Left colon (tissue), 2 donors: ENCODE results near the gene LRFN2. TPM values are rescaled to one million over a fixed set of nuclear protein-coding genes. Genes with fewer than 3 reads are reported as not detected.

Source experiments
- ATAC-seq: fragments of 200-7000 bp; cut with Tn5 transposase; one replicate; pipeline ENCODE4 v1.9.1; 2020; ENCODE audit warnings: mild to moderate bottlenecking, moderate library complexity
- DNase-seq, 2 donors: peaks; one replicate each; pipeline ENCODE4 v3.0.0-alpha.2; 2020
- intact Hi-C, 2 donors: fragments of 100-400 bp; cut with DNase I in 1 of 2; cut with micrococcal nuclease in 1 of 2; formaldehyde crosslinking; loops; one replicate each; pipeline versions ENCODE4 v1.11.2 to v1.14.0; 2022; cut with DNase I, micrococcal nuclease
- total RNA-seq, 2 donors: library from RNA; stranded (reverse); fragmentation: NEBNext Ultra II Directional; extraction: Animal tissue kit (Norgen Biotek cat#: 25700); gene quantifications; one replicate each; pipeline ENCODE4 v1.2.1, GENCODE V29; 2021
- donor health status: DM: no; HTN: no; CAD: no.
- donor health status: DM: yes; HTN: yes; CAD: no.

LRFN2 gene
- total RNA-seq, 2 donors from 2014 or later: 0.36 to 0.64 TPM

DNA sequence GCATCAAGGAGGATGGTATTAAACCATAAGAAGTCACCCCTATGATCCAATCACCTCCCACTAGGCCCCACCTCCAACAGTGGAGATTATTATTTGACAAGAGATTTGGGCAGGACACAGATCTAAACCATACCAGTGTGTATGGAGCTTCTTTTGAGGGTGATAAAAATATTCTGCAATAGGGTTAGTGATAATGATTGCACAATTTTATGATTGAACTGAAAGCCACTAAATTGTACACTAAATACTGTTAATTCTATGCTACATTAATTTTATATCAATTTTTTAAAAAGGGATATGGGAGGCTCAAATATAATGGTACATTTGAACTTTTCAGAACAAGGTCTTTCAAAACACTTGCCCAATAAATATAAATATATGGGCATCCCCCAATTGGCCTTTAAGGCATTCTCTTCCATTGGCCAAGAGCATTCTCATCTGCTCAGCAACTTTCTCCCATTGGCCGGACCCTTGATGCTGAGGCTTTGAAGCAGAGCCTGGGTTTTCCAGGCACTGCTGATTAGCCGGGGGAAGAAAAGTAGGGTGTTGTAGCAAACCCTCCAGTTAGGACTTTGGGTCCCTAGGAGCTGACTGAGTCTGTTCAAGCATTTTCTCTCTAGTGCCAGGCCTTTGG lies 209.9 kb downstream of the LRFN2 start:
- DNase-seq (no peak), ATAC-seq (no peak)
- intact Hi-C loops: no loop called here

DNA sequence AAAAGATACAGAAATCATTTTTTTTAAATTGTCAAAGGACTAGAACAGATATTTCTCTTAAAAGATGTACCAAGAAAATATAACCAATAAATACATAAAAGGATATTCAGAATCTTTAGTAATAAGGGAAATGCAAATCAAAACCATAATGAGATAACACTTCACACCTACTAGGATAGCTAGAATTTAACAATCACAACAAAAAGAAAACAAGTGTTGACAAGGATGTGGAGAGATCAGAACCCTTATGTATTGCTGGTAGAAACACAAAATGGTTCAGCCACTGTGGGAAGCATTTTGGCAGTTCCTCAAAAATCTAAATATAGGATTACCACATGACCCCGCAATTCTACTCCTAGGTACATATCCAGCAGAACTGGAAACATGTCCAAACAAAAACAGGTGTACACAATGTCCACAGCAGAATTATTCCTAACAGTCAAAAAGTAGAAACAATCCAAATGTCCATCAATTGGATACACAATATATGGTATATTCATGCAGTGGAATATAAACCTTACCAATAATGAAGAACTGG lies 211.0 kb downstream of the LRFN2 start:
- intact Hi-C loops: no loop called here
- ATAC-seq (no peak), DNase-seq (no peak)

DNA sequence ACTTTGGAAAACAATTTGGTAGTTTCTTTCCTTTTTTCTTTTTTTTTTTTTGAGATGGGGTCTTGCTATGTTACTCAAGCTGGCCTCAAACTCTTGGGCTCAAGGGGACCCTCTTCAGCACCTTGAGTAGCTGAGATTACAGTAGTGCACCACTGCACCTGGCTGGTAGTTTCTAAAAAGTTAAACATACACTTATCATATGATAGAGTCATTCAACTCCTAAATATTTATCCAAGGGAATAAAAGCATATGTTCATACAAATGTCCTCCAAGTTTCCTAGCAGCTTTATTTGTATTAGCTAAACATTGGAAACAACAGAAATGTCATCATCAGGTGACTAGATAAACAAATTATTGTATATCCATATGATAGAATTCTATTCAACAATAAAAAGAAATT lies 213.9 kb downstream of the LRFN2 start:
- intact Hi-C loops: no loop called here
- DNase-seq (no peak), ATAC-seq (no peak)

DNA sequence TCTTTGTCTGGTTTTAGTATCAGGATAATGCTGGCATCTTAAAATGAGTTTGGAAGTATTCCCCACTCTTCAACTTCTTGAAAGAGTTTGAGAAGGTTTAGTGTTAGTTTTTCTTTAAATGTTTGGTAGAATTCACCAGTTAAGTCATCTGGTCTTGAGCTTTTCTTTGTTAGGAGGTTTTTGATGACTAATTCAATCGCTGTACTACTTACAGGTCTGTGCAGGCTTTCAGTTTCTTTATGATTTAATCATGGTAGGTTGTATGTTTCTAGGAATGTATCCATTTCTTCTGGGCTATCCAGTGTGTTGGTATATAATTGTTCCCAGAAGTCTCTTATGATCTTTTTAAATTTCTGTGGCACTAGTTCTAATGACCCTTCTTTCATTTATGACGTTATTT lies 215.5 kb downstream of the LRFN2 start:
- ATAC-seq (no peak), DNase-seq (no peak)
- intact Hi-C loops: no loop called here

DNA sequence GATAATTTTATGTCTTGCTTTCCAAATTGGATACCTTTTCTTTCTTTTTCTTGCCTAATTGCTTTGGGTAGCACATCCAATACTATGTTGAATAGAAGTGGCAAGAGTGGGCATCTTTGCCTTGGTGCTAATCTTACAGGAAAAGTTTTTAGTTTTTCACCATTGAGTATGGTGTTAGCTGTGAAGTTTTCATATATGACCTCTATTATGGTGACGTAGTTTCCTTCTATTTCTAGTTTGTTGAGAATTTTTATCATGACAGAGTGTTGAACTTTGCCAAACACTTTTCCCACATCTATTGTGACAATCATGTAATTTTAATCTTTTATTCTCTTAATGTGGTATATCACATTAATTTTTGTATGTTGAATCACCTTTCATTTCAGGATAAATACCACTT lies 216.1 kb downstream of the LRFN2 start:
- ATAC-seq: no peak
- no peak for DNase-seq
- intact Hi-C loops: no loop called here

DNA sequence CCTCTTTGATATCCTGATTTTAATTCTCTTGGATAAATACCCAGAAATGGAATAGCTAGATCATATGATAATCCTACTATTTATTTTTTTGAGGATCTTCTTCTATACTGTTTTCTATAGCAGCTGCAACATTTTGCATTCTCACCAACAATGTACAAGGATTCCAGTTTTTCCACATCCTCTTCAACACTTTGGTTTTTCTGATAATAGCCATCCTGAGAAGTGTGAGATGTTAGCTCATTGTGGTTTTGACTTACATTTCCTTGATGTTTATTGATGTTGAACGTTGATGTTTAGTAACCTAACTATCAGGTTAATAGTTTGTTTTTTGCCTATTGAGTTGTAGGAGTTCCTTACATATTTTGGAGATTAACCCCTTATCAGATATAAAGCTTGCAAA lies 217.3 kb downstream of the LRFN2 start:
- intact Hi-C loops: no loop called here
- DNase-seq: no peak
- ATAC-seq: no peak

DNA sequence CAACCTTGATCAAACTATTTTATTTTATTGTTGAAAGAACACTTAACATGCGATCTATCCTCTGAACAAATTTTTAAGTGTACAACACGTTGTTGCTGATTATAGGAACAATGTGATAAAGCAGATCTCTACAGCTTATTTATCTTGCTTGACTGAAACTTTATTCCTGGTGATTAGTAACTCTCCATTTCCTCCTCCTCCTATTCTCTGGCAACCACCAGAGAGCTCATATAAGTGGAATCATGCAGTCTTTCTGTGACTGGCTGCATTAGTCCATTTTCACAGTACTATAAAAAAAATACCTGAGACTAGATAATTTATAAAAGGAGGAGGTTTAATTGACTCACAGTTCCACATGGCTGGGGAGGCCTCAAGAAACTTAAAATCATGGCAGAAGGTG lies 218.1 kb downstream of the LRFN2 start:
- DNase-seq (no peak), ATAC-seq (no peak)
- intact Hi-C loops: no loop called here

DNA sequence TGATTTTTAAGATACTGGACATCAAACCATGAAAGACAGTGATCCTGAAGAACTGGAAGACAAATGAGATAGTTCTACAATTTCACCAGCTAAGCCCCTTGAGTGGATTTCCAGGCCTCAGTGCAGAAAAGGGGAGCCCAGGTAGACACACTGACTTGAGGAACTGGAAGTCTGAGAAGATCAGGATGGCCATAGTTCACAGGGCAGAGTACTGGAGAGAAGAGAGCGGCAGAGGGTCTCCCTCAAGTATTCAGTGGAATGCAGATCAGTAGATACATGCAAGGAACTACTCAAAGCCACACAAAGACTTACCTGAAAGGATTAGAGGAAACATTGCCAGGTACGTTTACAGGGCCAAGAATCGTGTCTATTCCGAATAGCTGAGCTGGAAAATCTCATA lies 224.3 kb downstream of the LRFN2 start:
- no peak for DNase-seq
- intact Hi-C loops: no loop called here
- no peak for ATAC-seq

DNA sequence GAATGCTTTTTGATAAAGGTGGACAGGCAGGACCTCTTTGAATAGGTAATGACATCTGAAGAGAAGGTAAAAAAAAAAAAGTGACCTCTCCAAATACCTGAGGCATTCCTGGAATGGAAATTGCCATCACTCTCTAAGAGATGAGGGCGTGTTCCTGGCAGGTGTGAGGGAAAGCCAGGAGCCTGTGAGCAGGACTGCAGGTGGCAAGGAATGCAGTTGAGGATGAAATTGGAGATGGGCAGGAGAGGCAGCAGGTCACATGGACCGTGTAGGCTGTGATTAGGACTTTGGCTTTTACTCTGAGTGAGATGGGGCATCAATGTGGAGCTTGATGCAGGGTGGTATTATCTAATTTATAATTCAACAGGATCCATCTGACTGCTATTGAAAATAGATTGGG lies 227.4 kb downstream of the LRFN2 start:
- intact Hi-C loops: no loop called here
- ATAC-seq (no peak), DNase-seq (no peak)

DNA sequence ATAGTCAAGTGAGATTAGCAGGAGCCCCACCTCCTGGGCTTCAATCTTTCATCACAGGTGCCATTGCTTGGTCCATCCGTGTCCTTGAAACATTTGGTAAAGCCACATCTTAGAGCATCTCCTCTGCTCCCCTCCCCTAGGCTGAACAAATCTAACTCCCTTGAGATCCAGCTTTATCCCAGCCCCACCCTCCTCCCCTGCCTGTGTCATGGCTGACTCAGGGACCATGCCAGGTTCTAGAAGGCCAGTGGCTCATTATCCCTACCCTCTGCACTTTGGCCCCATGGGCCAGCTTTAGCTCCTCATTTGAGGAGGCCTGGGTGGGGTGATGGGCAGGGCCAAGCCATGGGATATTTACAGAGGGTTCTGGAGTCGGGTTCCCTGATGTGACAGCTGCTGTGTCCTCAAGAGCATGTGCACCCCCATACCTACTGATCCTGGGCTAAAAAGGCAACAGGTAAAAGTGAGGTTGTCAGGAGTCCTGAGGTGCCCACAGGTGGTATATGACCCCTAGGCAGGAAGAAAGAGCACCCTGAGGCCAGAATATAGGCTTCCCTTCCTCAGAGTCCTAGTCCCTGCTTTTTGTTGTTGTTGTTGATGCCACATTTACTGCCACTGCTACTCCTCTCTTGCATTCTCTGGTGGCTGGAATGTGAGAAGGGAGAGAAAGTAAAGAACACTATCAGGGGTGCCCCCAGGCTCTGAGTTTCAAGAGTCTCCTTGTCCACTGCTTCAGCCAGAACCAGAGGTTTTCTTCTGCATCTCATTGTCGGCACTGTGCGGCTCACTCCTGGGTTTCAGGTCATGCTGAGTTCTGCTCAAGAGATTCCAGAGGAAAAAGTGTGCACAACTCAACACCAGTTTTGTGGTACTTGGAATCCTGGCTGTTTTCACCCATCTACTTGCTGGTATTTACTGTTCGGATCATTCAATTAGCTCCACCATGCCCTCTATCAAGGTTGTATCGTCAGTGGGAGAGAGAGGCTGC lies 228.4 kb downstream of the LRFN2 start:
- DNase-seq (no peak), ATAC-seq (no peak)
- intact Hi-C loops: no loop called here

DNA sequence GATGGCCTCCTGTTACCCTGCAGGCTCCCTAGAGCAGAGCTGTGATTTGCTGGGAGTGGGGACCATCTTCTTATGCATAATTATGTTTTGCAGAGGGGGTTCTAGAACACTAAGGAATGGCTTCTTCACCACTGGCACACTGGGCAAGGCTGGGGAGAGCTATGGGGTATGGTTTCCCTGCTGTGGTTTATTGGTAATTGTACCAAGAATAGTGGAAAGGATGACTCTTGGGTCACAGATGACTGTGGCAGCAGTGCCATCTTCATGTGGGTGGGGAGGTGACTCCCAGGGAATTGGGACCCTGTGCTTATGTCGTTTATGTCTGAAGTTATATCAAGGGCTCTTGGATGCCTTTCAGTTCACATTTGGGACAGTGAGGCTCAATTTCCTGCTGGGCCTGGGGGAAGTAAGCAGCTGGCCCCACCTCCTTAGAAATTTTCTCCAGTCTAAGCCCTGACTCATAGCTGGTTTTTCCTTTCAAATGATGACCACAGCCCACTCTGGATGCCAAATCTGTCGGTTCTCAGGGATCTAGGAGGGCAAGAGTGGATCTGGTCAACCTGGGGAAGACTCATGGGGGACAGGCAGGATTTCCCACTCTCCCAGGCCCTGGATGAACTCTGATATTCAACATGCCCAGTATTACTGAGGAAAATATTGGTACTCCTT lies 230.8 kb downstream of the LRFN2 start:
- DNase-seq (no peak), ATAC-seq (no peak)
- intact Hi-C loops: no loop called here

DNA sequence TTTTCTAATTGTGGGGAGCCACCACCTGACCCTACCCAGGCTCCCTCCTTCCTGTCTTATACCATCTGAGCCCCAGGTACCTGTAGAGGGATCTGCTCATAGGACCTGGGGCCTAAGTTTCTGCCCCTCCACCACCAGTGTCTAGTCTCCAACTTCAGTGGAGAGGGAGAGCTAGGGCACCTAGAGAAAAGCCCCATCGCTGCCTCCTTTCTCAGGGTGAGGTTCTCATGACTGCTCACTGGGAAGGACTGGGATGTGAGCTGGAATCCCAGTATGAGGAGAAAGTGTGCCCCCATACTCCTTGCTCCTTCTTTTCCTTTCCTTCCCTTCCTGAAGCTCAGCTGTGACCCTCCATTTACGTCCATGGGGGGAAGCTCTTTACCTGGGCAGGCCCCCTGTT lies 231.6 kb downstream of the LRFN2 start:
- intact Hi-C loops: no loop called here
- ATAC-seq: no peak
- no peak for DNase-seq

DNA sequence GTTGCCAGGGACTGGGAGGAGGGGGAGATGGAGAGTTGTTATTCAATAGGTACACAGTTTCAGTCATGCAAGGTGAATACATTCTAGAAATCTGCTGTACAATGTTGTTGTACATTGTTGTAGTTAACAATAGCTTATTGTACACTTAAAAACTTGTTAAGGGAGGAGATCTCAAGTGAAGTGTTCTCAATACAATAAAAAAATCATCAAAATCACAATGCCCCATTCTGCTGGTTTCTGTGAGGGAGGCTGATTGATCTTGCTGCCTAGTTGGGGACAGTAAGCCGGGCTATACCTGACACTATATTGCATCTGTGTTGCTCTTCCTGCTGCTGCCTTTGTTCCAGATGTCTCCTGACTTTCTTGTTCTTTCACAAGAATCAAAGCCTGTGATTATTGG lies 232.1 kb downstream of the LRFN2 start:
- ATAC-seq (no peak), DNase-seq (no peak)
- intact Hi-C loops: no loop called here

DNA sequence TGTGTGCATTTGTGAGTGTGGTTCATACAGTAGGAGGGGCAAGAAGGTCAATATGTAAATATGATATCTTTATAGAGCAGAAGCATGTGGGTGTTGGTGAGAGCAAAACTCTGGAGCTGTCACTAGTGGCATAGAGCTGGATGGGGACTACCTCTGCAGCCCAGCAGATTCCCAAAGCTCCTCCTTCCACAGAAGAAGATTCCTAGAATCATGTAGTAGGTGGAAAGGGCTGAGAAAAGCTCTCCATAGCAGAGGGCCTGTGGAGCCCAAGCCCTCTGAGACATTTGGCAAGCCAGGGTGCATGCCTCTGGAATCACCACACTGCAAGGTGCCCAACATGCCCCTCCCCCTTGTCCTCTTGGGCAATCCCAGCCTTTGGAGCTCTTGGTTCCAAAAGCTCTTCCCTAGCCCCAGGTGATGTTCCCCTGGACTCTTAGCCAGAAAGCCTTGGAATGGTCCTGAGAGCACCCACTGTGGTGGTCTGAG lies 233.2 kb downstream of the LRFN2 start:
- intact Hi-C loops: no loop called here
- ATAC-seq: no peak
- no peak for DNase-seq

DNA sequence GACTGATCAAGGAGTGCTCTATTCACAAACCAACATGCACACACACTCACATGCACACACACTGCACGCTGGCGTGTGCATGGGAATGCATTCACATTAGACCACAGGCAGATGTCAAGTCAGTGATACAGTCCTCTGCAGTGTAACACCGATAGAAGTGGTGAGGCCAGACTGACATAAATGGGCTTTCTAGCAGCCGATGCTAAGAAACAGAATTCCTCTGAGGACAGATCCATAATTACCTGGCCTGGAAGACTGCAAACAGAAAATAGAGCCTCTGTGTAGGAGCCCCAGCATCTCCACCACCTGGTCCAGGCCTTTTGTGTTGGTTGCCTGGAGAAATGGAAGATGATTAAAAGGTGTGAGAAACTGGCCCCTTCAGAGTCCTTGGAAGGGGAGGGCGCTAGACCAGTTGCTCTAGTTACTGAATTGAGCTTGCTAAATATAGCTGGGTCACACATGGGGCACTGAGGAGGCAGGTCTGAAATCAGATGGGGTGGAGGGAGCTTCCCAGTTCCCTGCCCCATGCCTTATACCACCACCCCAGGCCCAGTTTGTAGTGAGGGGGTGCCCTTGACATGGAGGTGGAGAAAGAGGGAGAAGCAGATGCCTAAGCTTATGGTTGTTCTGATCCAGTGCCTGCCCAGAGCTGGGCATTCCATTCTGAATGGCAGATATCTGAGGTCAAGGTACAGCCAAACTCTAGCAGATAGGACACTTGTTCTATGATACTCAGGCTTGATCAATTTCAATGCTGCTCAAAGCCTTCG lies 233.8 kb downstream of the LRFN2 start:
- no peak for ATAC-seq
- DNase-seq: no peak

DNA sequence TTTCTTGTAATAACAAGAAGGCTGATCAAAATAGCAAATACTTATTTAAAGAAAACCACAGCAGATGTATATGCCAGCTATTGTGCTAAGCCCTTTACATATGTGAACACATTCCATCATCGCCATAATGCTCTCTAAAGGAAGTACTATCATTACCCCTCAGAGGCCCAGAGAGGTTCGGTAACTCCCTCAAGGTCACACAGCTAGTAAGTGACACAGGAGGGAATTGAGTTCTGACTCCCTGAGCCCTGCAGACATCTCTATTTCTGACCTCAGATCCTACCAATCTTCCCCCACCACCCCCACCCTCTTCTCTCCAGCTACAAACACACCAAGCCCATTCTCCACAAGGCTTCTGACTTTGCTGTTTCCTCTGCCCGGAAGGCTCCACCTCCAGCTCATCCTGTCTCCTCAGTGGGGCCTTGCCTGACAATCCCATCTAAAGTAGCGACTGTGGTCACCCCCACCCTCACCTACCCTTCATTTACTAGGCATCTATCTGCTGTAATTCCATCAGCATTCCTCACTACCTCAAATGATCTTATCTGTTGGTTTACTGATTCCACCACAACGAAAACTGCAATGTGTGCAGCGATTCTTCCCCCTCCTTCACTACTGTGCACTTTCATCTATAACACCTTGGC lies 234.5 kb downstream of the LRFN2 start:
- DNase-seq (no peak), ATAC-seq (no peak)
- intact Hi-C loops: no loop called here

More for the DNA sequence above, 233.8 kb downstream of the LRFN2 start:
- intact Hi-C loops: no loop called here

DNA sequence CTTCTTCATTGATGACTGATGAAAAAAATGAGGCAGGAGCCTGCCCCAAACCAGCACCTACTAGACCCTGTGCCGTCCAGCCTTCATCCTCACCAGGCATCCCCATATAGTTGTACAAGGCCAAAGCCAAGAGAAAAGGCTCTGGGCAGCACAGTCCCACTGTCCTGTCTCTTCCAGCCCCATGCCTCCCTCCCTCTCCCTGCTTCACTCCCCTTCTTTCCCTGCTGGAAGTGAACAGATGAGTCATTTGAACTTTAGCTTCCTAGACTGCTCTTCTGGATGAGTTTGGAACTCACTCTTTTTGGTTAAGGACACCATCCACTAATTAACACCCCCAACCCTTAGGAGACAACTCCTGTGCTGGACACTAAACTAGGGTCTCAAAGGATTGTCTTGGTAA lies 235.2 kb downstream of the LRFN2 start:
- ATAC-seq (no peak), DNase-seq (no peak)
- intact Hi-C loops: no loop called here

DNA sequence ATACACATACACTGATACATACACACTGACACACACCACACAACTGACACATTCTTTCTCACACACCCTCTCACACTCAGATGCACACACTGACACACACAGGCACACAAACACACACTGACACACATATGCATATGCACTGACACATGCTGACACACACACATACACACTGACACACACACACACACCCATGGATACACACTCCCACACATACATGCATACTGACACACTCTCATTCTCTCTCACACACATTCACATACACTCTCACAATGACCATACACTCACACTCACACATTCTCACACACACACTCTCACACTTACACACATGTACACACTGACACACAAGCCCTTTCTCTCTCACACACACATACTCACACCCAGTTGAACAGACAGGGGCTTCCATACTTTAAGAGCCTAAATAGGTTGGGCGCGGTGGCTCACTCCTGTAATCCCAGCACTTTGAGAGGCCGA lies 236.4 kb downstream of the LRFN2 start:
- no peak for DNase-seq

More for the DNA sequence above, 236.4 kb downstream of the LRFN2 start:
- intact Hi-C loops: no loop called here
- no peak for ATAC-seq
